ENCODE data around the gene CTTNBP2.

Gene CTTNBP2

DNA sequence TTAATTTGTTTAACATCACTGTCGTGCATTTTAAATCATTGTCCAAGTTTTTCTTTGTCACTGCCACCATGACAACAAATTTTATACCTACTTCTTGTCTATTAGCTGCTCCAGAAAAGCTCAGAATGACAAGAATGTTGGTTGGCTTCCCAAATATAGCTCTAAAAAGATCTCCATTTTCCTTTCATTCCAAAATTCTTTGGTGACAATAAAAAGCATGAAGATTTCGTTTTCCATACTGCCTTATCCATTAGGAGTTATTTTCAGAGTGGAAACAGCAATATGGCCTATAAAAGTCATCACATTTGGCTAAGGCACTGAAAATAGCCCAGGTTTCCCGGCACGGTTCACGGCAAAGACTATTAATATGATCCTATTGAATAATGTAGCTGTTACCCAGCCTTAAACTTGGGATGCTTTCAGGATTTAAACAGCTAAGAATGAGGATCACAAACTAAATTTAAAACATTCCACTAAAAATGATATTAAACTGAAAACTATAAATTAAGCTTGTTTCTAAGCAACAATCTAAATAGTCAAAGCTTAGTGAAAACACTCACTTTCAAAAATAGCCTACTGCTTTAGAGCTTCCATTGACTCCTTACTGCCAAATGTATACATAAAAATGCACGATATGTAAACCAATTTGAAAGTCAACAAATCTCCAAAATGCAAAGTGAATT, 2.7 kb downstream of the CTTNBP2 start:
- no peak for FAIRE-seq

DNA sequence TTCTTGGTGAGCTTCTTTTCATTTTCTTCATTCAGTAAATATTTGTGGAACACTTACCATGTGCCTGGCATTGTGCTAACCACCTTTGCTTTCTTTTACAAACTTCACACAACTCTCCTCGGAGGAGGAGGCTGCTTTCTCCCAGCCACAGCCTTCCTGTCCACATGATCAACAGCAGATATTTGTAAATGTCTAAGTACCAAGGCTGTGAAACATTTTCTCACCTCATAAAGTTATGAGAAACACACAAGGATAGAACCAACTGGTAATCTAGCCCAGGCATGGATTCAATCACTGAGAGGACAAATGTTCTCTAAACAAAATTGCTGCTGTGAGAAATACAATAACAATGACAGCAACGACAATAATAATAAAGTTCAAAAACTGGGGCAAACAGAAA, 3.9 kb downstream of the CTTNBP2 start:
- no peak for FAIRE-seq

DNA sequence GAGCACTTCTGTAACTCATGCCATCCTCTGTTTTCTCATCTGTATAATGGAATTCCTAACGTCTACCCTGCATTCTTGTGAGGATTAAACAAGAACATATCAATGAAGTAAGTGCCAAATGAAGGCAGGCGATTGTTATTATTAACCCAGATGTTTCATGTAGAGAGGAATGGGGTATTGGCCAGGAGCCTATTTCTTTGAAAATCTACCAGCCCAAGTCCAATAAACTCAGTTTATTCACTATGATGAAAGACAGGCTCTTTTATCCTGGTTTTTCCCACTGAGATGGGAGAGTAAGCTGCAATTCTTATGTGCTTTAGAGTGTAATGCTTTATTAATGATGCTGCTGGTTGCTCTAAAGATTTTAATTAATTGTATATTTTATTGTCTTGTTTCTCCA, 9.6 kb downstream of the CTTNBP2 start:
- no peak for FAIRE-seq

DNA sequence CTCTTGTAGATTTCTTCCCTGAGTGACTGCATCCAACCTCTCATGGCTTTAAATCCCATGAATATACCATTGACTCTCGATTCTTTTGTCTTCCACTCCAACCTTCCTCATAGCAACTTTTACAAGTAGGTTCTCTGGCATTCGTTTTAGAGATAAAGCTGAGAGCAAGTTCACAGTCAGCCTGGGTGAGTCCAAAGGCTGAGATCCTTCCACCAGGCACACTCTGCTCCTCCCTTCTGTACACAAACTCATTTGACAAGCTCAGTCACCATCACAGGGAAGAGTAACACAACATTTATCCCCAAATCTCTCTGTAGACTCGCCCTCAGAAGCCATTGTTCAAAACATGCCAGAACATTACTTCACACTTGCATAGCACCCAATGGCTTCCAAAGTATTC, 10.9 kb downstream of the CTTNBP2 start:
- no peak for FAIRE-seq

DNA sequence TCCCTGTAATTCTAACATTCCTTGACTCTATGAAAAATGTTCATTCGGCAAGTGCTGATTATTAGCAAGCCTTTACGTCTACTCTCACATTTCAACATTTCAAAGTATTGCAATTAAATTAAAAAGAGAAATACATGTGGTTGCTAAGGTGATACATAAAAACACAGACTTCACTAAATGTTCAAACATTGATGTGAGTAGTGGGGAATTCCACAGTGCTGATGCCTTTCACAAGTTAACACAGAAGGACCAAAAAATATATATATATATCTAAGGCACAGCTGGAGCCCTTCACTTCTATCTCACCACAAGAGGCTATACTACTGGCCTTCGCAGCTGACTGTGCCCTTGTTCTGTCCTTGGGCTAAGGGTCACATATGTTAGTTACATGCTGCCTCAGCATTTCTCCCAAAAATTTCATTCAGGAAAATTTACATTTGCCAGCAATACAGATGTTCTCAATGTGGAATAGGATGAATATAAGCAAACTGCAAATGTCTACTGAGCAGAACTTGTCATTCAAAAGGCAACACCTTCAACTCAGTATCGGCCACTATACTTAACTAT, 13.9 kb downstream of the CTTNBP2 start:
- no peak for FAIRE-seq

DNA sequence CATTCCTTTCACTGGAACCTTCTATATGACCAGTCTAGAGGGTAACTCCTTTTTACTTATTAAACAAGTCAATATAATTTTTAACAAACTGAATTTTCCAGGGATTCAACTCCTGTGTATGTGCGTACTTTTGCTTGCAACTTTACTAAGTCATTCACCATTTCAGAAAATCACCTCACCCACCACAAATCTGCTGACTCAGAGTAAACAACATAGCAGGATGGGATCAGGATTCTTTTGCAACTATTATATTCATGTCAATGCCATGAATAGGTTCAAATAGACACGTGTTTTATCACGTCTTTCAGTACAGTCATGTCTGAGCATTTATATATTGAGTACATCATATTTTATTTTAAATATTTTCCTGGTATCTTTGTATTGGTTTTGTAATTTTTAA, 14.5 kb downstream of the CTTNBP2 start:
- no peak for FAIRE-seq

DNA sequence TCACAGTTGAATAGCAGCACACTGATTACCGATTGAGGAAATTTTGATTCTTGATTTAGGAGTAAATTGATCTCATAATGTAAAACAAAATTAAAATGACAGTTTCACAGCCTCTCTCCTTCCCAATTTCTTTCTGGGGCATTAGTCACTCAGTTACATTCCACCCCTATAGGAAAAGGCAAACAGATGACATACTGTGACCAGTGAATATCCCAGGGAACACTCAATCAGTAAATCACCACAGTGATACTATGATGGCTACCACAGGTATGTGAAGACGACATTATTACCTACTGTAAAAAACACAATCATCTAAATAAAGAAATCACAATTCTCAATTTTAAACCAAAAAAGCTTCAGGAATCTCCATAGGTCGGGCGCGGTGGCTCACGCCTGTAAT, 15.5 kb downstream of the CTTNBP2 start:
- no peak for FAIRE-seq

DNA sequence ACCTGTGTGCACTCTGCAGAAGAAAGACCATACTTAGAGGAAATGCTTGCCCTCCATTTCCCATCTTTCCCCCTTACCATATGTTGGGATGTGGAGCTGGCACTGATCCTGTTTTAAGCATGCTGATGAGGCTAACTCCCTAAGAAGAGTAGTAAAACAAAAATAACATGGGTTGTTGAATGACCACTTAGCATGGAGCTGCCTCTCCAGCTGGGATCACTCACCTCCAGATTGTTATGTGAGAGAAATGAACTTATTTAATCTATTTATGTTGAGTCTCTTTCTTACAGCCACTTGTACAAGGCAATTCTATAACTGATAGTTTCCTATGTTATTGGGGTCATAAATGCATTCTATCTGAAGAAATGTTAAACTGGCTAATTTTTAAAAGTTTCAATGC, 17.0 kb downstream of the CTTNBP2 start:
- no peak for FAIRE-seq

DNA sequence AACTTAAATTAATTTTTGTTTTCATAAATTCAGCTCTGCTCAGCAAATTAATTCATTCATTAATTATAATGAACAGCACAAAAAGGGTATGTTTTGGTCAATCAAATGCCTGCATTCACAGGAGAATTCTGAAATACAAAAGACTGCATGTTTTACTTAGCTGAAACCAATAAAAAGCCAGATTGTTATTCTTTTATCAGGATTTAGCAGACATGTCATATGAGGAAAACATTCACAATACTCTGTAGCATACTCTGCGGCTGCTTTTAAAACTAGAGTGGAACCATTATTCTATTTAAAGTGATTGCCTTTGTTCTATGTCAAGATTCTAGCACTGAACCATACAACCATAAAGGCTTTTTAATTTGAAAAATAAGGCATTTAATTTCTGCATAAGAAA, 19.1 kb downstream of the CTTNBP2 start:
- FAIRE-seq, result no peak

DNA sequence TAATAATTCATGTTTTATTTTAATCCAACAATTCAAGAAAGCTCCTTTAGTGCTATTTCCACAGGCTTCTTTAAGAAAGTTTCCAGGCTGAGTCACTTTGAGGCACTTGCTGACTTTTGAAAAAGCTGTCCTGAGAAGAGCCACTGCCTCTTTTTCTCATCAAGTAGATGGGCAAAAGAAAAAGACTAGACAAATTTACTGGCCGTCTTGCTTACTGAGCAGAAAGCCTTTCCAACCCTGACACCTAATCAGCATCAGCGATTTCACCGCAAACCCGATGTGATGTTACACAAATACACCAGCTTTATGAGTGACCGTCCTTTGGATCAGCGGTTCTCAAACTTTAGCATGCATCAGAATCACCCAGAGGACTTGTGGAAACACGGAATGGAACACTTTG, 24.3 kb downstream of the CTTNBP2 start:
- no peak for FAIRE-seq

DNA sequence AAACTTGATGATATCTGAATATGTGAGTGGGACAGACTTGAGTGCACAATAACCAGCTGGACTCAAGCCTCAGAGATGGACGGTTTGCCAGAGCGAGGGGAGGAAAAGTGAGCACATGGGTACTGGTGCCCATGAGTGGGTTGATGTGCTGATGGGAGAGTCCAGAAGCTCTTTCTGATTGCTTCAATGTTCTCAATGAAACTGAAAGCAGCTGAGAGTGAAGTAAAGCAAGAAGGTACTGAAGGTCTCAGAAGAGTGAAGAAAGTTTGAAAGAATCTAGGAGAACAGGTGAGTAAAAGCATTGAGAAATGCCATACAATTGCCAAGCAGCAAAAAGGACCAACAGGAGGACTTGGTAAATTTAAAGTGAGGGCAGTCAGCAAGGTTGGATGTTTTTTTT, 28.6 kb downstream of the CTTNBP2 start:
- no peak for FAIRE-seq

DNA sequence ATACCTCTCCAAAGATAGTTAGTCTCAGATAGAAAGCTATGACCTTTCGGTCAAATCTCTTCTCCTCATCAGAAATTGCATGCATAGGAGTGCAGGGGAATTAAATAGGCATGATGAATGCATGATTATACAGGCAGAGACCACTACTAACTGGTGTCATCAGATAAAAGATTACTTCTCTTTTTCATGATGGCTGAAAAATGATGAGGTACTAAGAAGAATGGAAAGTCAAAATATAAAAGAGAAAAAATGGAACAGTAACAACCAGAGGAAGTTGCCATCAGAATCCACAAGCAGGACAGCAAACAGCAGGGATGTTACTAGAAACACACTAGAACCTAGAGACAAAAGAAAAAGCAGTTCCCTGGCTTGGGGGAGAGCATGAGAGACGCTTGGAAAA, 31.6 kb downstream of the CTTNBP2 start:
- FAIRE-seq, result no peak

DNA sequence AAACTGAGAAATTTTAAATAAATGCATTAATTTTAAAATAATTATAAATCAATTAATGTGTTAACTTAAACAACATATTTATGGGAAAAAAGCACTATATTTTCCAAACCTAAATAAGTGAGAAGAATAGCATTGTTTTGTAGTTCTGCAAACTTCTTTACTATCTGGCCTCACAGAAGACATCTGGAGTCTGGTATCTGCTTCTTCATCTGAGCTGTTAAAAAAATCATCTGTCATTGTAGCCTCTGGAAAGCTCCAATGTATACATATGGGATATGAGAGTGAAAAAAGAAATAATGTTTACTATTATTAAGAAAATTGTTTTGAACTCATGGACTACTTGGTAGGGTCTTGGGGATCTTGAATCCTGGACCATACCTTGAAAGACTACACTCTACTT, 32.2 kb downstream of the CTTNBP2 start:
- FAIRE-seq, result peak; percentile 21

DNA sequence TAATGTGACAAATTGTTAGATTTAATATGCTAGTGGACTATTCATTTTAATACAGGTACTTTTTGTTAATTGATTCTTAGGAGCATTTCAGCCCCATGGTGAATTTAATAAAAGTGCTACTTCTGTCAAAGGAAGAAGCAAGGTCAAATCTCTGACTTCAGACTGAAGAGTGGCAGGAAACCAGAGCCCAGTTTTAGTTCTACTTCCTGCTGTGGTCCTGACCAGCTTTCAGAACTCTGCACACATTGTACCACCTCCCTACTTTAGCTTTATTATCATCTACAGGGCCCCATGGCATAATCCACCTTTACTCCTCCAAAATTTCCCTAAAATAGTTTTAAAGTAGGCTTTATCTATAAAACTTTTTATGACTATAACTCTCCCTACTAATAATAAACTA, 33.7 kb downstream of the CTTNBP2 start:
- no peak for FAIRE-seq

DNA sequence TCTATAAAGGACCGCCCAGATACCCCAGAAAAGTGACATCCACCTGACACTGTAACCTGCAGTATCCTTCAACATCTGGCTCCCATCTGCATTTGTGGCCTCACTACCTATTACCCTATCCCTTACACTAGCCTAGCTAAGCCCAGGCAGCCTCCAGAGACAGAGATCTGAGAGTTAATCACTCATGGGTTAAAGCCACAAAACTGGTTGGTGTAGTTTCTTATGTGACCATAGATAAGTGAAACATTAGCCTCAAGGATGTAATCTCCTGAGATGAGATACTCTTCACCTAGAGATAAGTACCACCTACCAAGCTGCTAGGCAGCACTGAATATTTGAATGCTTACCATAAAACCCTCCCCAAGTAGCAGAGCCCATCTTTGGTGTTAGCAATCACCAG, 35.4 kb downstream of the CTTNBP2 start:
- no peak for FAIRE-seq

DNA sequence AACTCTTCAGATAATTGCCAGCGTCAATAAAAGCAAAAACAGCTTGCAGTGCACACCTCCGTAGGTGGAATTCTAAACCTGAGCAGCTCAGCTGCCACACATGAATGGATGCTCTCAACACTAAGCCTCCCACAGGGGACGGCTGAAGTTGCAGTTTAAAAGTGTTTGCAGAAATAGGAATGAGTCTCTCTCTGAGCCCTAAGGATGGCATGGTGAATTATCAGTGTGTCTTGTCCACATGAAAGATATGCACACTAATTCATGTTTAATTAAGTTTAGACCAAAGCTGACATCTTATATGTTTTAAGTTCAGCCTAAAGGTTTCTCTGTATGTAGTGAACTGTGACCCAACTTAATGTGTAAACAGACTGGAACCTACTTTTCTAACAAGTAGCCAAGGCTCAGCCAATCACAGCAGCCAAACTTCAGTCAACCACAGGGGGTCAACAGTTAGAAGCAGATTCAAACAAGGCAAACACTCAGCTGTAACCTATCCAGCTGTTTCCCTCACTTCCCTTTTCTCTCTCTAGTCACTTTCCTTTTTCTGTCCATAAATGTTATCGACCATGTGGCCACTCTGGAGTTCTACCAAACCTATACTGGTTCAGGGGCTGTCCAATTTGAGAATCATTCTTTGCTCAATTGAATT, 38.1 kb downstream of the CTTNBP2 start:
- FAIRE-seq, result no peak

DNA sequence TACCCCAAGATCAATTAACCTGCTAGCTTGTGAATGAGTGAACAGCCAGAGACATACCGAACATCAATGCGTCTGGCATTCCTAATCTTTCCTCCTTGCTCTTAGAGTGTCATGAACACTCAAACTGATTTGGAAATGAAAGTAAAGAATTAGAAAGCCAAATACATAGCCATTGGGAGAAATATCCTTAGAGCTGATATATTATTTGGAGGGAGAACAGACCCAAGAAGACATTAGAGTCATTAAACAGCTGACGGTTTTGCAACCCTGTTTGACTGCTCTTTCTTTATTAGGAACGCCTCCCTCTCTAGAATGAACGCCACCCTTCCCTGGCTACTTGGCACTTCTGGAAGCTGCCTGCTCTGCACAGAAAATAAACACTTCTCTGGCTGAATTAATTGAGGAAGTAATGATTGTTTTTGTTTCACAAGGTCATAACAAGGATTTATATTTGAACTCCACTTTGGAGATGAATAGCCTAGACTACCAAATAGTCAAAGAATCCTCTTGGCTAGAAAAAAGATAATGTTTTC, 42.8 kb downstream of the CTTNBP2 start:
- FAIRE-seq, result no peak

DNA sequence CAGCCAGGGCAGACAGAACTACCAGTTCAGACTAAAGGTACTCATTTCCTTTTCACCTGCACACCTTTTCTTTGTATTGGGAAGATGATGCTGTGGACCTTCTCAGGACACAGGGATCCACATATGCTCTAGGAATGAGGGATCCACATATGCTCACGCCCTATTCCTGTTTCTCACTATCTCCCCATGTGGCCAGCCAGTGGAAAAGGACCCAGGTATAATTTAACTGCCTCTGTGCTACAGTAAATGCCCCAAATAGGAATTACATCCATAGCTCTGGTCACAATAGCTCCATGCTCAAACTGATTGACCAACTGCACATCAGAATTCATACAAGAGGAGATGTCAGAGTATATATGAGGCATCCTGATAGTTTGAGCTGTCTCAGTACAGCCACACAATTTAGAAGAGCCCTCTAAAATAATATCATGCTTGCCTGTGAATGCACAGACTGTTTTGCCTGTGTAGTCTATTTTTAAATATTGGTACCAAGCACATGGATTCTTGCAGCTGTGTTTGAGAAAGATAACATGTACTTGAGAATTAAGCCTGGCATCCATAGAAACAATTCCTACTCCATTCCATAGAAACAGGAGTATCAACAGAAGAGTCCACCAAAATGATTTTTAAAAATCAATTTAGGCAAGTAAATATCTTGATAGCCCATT, 43.7 kb downstream of the CTTNBP2 start:
- FAIRE-seq, result no peak

DNA sequence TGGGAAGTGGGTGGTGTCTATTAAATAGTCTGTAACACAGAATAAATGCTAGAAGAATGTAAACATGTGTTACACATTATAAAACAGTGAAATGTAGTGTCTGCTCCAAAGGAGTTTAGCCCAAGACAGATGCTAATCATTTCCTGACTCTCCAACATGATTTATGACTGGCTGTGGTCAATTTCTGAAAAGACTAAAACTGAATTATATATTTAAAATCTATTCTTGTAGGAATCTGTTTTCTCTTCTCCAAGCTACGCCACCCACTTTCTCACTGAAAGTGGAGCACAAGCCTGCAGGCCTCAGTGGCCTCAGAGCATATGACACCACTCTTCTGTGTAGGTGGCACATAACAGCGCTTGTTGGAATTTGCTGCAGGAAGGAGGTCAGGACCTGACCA, 44.4 kb downstream of the CTTNBP2 start:
- FAIRE-seq, result no peak

DNA sequence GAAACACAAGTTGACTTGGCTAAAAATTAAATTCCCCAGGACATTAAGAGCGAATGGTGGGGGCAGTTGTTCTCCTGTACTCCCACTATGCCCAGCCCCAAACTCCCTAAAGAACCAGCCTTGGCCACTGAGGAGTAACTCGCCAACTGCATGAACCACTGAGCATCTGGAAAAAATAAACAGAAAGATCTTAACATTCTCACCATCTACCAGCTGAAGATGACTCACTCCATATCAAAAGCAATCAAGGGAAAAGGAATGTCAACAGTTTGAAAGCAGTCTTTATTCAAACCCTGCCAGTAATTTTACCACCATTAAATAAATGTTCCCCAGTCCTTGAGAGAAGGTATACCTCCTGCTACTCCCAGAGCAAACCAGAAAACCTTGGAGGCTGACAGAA, 45.4 kb downstream of the CTTNBP2 start:
- FAIRE-seq, result no peak

DNA sequence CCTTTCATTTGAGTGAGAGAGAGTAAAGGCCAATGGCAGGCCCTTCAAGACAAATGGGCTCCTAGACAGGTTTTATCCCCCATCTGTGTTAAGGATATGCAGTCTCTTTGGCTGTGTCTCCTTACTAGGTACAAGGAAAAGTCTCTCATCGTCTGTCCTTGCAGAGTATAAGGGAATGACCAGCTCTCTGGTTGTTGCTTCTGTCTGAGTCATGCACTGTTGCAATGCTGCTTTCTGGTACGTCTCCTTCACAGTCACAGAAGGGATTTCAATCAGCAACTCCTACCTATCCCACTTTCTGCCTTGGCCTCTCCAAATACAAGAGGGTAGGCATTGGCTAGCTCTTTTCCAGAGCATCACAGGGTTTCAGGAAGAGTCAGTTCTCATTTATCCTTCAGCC, 48.1 kb downstream of the CTTNBP2 start:
- no peak for FAIRE-seq

DNA sequence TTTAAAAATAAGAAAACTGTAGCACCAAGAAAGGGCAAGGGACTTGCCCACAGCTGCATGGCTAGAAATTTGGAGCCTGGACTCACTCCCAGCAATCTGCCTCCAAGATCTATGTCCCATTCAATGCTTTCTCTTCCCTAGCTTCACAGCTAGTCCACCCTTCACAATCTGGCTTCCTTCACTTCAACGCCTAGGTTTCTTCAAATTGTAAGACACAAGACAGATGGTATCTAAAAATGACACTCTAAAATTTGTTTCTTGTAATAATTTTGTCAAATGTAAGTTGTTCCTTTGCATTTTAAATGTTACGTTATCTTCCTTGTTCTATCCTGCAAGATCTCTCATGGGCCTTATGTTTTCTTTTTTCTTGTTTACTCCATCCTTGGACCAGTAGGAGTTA, 48.6 kb downstream of the CTTNBP2 start:
- FAIRE-seq, result no peak

DNA sequence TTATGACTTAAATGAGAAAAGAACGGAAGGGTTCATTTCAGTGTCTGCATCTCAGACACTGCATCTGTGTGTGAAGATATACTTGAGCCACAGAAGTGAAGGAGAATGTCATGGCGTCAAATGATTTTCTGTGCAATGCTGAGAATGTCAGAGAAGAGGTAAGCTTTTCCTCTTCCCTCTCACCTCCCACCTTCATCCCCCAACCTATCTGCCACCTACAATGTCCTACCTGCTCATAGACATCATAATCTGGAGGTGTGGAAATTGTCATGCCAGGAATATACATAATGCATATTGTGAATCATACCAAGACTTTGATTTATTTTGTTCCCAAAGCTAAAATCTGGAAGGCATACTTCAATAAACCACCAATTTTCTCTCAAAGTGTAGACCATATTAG, 53.7 kb downstream of the CTTNBP2 start:
- FAIRE-seq, result no peak

DNA sequence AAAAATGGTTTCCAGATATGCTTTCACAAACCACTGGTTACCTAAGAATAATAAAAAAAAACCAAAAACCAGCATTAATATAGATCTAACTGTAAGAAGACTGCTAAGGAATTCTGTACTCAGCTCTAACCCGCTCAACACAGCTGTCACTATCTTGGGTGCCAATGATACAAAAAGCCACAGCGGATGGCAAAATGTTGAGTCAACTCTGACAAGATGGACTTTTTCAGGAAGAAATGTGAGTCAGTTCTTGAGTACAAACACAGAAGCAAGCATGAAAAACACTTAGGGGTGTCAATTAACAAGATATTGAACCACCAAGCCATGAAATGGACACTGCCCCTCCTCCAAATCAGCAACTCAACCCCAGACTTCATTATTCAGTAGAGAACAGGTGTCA, 55.0 kb downstream of the CTTNBP2 start:
- FAIRE-seq, result no peak
